Neural cell (in vitro differentiated cells): Measurements from ENCODE around the gene CKMT2. TPM values are rescaled to one million over a fixed set of nuclear protein-coding genes. Genes with fewer than 3 reads are reported as not detected.

Source experiments
- H2AFZ ChIP-seq: fragments of 200-600, 300-800 bp; sonication (generic), shearing (Covaris generic); 2 replicates; pipeline ENCODE4 v1.6.0; 2014; ENCODE audit warnings: low read depth, mild to moderate bottlenecking, antibody characterized with exemption, low read length, moderate library complexity
- H3F3A ChIP-seq: fragments of 200-600 bp; shearing (Covaris generic); 2 replicates; pipeline ENCODE4 v1.6.1; 2016; ENCODE audit warnings: mild to moderate bottlenecking, moderate library complexity, mixed read lengths, antibody characterized with exemption, low read length; ENCODE audit not compliant: insufficient read depth, poor library complexity, severe bottlenecking
- H3K27ac ChIP-seq: fragments of 200-600, 300-800 bp; sonication (generic), shearing (Covaris generic); 2 replicates; pipeline ENCODE4 v1.5.1; 2014; ENCODE audit warnings: mild to moderate bottlenecking, low read length, moderate library complexity
- H3K27me3 ChIP-seq: fragments of 300-800, 200-600 bp; sonication (generic), shearing (Covaris generic); 2 replicates; pipeline ENCODE4 v1.6.0; 2014; ENCODE audit warnings: mild to moderate bottlenecking, low read depth, low read length, moderate library complexity; ENCODE audit not compliant: insufficient read depth
- H3K36me3 ChIP-seq: fragments of 300-800, 200-600 bp; sonication (generic), shearing (Covaris generic); 2 replicates; pipeline ENCODE4 v1.5.1; 2014; ENCODE audit warnings: mild to moderate bottlenecking, antibody characterized with exemption, low read length, moderate library complexity; ENCODE audit not compliant: insufficient read depth
- H3K4me2 ChIP-seq: fragments of 300-800, 200-600 bp; sonication (generic), shearing (Covaris generic); 2 replicates; pipeline ENCODE4 v1.6.0; 2014; ENCODE audit warnings: mild to moderate bottlenecking, low read length
- H3K4me3 ChIP-seq: fragments of 300-800, 200-600 bp; sonication (generic), shearing (Covaris generic); 2 replicates; pipeline ENCODE4 v1.5.1; 2014; ENCODE audit warnings: mild to moderate bottlenecking, low read length, moderate library complexity
- H3K79me2 ChIP-seq: fragments of 200-600 bp; shearing (Covaris generic); replicated peaks from 2 replicates; pipeline ENCODE4 v1.6.0; 2014; ENCODE audit warnings: mild to moderate bottlenecking, low read length, moderate library complexity; ENCODE audit not compliant: insufficient read depth
- H3K9ac ChIP-seq: fragments of 300-800, 200-600 bp; sonication (generic), shearing (Covaris generic); 2 replicates; pipeline ENCODE4 v1.6.1; 2016; ENCODE audit warnings: mild to moderate bottlenecking, low read length, mixed read lengths
- H3K9me2 ChIP-seq: fragments of 200-600 bp; shearing (Covaris generic); 2 replicates; pipeline ENCODE4 v1.6.1; 2016; ENCODE audit warnings: mild to moderate bottlenecking, low read length, mixed read lengths; ENCODE audit not compliant: insufficient read depth
- H3K9me3 ChIP-seq: fragments of 200-600, 300-800 bp; sonication (generic), shearing (Covaris generic); 2 replicates; pipeline ENCODE4 v1.6.1; 2016; ENCODE audit warnings: mild to moderate bottlenecking, mixed run types, low read length, moderate library complexity, mixed read lengths
- H4K20me1 ChIP-seq: fragments of 200-600 bp; shearing (Covaris generic); 2 replicates; pipeline ENCODE4 v1.6.1; 2016; ENCODE audit warnings: mild to moderate bottlenecking, mixed run types; ENCODE audit not compliant: insufficient read depth
- CTCF ChIP-seq: fragments of 450-650 bp; IDR thresholded peaks from 2 replicates; pipeline ENCODE4 v1.5.1; 2014; ENCODE audit warnings: antibody characterized with exemption, mild to moderate bottlenecking, moderate library complexity; ENCODE audit not compliant: poor library complexity, severe bottlenecking
- EP300 ChIP-seq: fragments of 450-650 bp; conservative IDR thresholded peaks from 2 replicates; pipeline ENCODE4 v1.6.1; 2014; ENCODE audit warnings: antibody characterized with exemption, mild to moderate bottlenecking, moderate library complexity; ENCODE audit not compliant: poor library complexity, severe bottlenecking
- EZH2 ChIP-seq: fragments of 200-600, 300-800 bp; shearing (Covaris generic), sonication (generic); IDR thresholded peaks from 2 replicates; pipeline ENCODE4 v1.6.1; 2014; ENCODE audit warnings: antibody characterized with exemption, low read length, borderline replicate concordance, mild to moderate bottlenecking; ENCODE audit not compliant: insufficient read depth, poor library complexity, severe bottlenecking
- MXI1 ChIP-seq: fragments of 450-650 bp; conservative IDR thresholded peaks from 2 replicates; pipeline ENCODE4 v1.6.1; 2014; ENCODE audit warnings: antibody characterized with exemption, mild to moderate bottlenecking; ENCODE audit not compliant: poor library complexity, severe bottlenecking
- POLR2AphosphoS5 ChIP-seq: IDR thresholded peaks from 2 replicates; pipeline ENCODE4 v1.6.1; 2012
- RAD21 ChIP-seq: fragments of 450-650 bp; conservative IDR thresholded peaks from 2 replicates; pipeline ENCODE4 v1.6.1; 2014; ENCODE audit warnings: antibody characterized with exemption, mild to moderate bottlenecking, moderate library complexity
- REST ChIP-seq: IDR thresholded peaks from 2 replicates; pipeline ENCODE4 v1.6.1; 2012; ENCODE audit warnings: borderline replicate concordance
- SMC3 ChIP-seq: fragments of 450-650 bp; conservative IDR thresholded peaks from 2 replicates; pipeline ENCODE4 v1.6.1; 2014; ENCODE audit warnings: antibody characterized with exemption, mild to moderate bottlenecking, moderate library complexity; ENCODE audit not compliant: poor library complexity
- TAF1 ChIP-seq: IDR thresholded peaks from 2 replicates; pipeline ENCODE4 v1.6.1; 2012; ENCODE audit warnings: low read depth
- polyA plus RNA-seq: library from polyadenylated mRNA; depleted of rRNA; stranded (reverse); fragments of >200 nt; gene quantifications from 2 replicates; pipeline ENCODE4 v1.2.3, GENCODE V29; 2014

The CKMT2 gene
- polyA plus RNA-seq, 1 donor from 2014 or later: not detected

- TF ChIP-seq MXI1 (no peak), REST (no peak), CTCF (no peak), EZH2 (no peak), SMC3 (no peak), TAF1 (no peak), EP300 (no peak), POLR2AphosphoS5 (no peak), RAD21 (no peak)
- Histone ChIP-seq H3K36me3 (no peaks in the 10 kb centered on the region), H3K4me2 (no peak overlapping the region), H3K27ac (no peak overlapping the region), H3K4me3 (no peak overlapping the region), H3K79me2 (no peaks in the 10 kb centered on the region), H3K9ac (no peak overlapping the region), H3F3A (no peaks in the 10 kb centered on the region), H3K9me3 (no peaks in the 10 kb centered on the region), H2AFZ (no peak overlapping the region), H3K9me2 (no peaks in the 10 kb centered on the region), H3K27me3 (no peaks in the 10 kb centered on the region), H4K20me1 (no peaks in the 10 kb centered on the region)
Measured at GRCh38 chr5:81226949-81227348, 6.2 kb upstream of the CKMT2 start.

- Histone ChIP-seq H3K79me2 (no peaks in the 10 kb centered on the region), H3K4me3 (no peak overlapping the region), H3K9me2 (no peaks in the 10 kb centered on the region), H4K20me1 (no peaks in the 10 kb centered on the region), H3K9ac (no peak overlapping the region), H3K36me3 (no peaks in the 10 kb centered on the region), H3K27me3 (no peaks in the 10 kb centered on the region), H3F3A (no peaks in the 10 kb centered on the region), H3K9me3 (no peaks in the 10 kb centered on the region), H2AFZ (no peak overlapping the region), H3K27ac (no peak overlapping the region), H3K4me2 (no peak overlapping the region)
- TF ChIP-seq SMC3 (no peak), TAF1 (no peak), POLR2AphosphoS5 (no peak), MXI1 (no peak)
Measured at GRCh38 chr5:81228084-81228483, 5.0 kb upstream of the CKMT2 start.

- no peak overlapping the region for H2AFZ ChIP-seq
- H3K9me2 ChIP-seq: no peaks in the 10 kb centered on the region
- no peaks in the 10 kb centered on the region for H3F3A ChIP-seq
- H3K36me3 ChIP-seq: no peaks in the 10 kb centered on the region
- H3K79me2 ChIP-seq: no peaks in the 10 kb centered on the region
- no peak overlapping the region for H3K27ac ChIP-seq
- H3K4me2 ChIP-seq: no peak overlapping the region
- H4K20me1 ChIP-seq: no peaks in the 10 kb centered on the region
- no peaks in the 10 kb centered on the region for H3K9me3 ChIP-seq
- H3K9ac ChIP-seq: no peak overlapping the region
- no peaks in the 10 kb centered on the region for H3K27me3 ChIP-seq
- TF ChIP-seq EP300: no peak
- no peak for TF ChIP-seq RAD21
- TF ChIP-seq POLR2AphosphoS5: no peak
- no peak for TF ChIP-seq TAF1
- TF ChIP-seq SMC3: no peak
- no peak for TF ChIP-seq CTCF
- no peak for TF ChIP-seq REST
- no peak for TF ChIP-seq MXI1
- no peak for TF ChIP-seq EZH2
- no peak overlapping the region for H3K4me3 ChIP-seq
Measured at GRCh38 chr5:81230416-81230815, 2.7 kb upstream of the CKMT2 start.
